Ascending aorta (tissue), 2 donors: Measurements from ENCODE around the gene GAB2. TPM values are rescaled to one million over a fixed set of nuclear protein-coding genes. Genes with fewer than 3 reads are reported as not detected.
A peak's percentile ranks its signal among the peaks of the same experiment; 100 is the strongest.

ENCODE experiments used
- DNase-seq, 2 donors: peaks; one replicate each; pipeline ENCODE4 v3.0.0-alpha.2; 2019; ENCODE audit warnings: low spot score in 2 of 2
- H3K27ac ChIP-seq, 2 donors: fragments of 200-600 bp; sonication (generic); one replicate each; pipeline ENCODE4 v1.5.1; 2016 to 2017; ENCODE audit warnings: mild to moderate bottlenecking in 1 of 2
- H3K27me3 ChIP-seq: fragments of 200-600 bp; sonication (generic); one replicate; pipeline ENCODE4 v1.5.1; 2017
- H3K36me3 ChIP-seq, 2 donors: fragments of 200-600 bp; sonication (generic); one replicate each; pipeline ENCODE4 v1.5.1; 2016
- H3K4me1 ChIP-seq, 2 donors: fragments of 200-600 bp; sonication (generic); one replicate each; pipeline ENCODE4 v1.5.1; 2016 to 2017; ENCODE audit warnings: mild to moderate bottlenecking in 1 of 2
- H3K4me3 ChIP-seq, 2 donors: fragments of 200-600 bp; sonication (generic); one replicate each; pipeline ENCODE4 v1.5.1; 2016 to 2017; ENCODE audit warnings: mild to moderate bottlenecking in 1 of 2
- H3K9me3 ChIP-seq, 2 donors: fragments of 200-600 bp; sonication (generic); one replicate each; pipeline ENCODE4 v1.5.1; 2016
- CTCF ChIP-seq, 3 experiments: fragments of 200-600 bp in 2 of 3; fragments of 450-650 bp in 1 of 3; sonication (generic) in 2 of 3; IDR thresholded peaks; one replicate each; pipeline ENCODE4 v1.5.1; 2016 to 2019; ENCODE audit warnings: antibody characterized with exemption in 3 of 3, mild to moderate bottlenecking in 1 of 3, moderate library complexity in 1 of 3
- intact Hi-C: fragments of 100-400 bp; cut with DNase I; formaldehyde crosslinking; loops from one replicate; pipeline ENCODE4 v1.15.1; 2023
- total RNA-seq: library from RNA; depleted of rRNA; stranded (reverse); fragments of >200 nt; gene quantifications from one replicate; pipeline ENCODE4 v1.1.0, GENCODE V29; 2016

Gene GAB2
- total RNA-seq, 1 donor from 2014 or later = 21.6 TPM

GRCh38 chr11:78349624-78350023 is 68.0 kb downstream of the GAB2 start:
- peaks cover 5 to 58% of the 10 kb centered on the region in 2 donors for H3K4me1 ChIP-seq
- H3K9me3 ChIP-seq = no peaks in the 10 kb centered on the region
- DNase-seq = no peak
- H3K27ac ChIP-seq = peak overlapping the region; percentile 58 to 61
- no peak for TF ChIP-seq CTCF (IDR thresholded peaks at IDR 0.05)
- no peaks in the 10 kb centered on the region for H3K27me3 ChIP-seq
- H3K4me3 ChIP-seq = peak overlapping the region; percentile 28 to 39
- no peaks in the 10 kb centered on the region for H3K36me3 ChIP-seq
- intact Hi-C loops = no loop called here

- intact Hi-C loops = no loop called here
- Histone ChIP-seq H3K4me1 (peaks cover 5 to 54% of the 10 kb centered on the region in 2 donors), H3K27me3 (no peaks in the 10 kb centered on the region), H3K27ac (peak overlapping the region; percentile 58 to 61), H3K9me3 (no peaks in the 10 kb centered on the region), H3K36me3 (no peaks in the 10 kb centered on the region), H3K4me3 (peak overlapping the region in 1 of 2 donors; percentile 39)
- DNase-seq = no peak
- TF ChIP-seq CTCF (IDR thresholded peaks at IDR 0.05) = no peak
Measured at GRCh38 chr11:78349114-78349513, 68.5 kb downstream of the GAB2 start.

DNA sequence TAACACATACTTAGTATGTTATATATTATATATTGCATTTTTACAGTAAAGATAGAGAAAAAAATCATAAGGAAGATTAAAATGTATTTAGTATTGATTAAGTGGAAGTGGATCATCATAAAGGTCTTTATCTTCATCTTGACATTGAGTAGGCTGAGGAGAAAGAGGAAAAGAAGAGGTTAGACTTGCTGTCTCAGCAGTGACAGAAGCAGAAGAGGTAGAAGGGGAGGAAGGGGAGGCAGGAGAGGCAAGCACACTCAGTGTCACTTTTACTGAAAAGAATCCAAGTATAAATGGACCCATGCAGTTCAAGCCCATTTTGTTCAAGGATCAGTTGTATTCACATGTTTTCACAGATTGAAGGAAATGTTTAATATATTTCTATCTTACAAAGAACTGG is 69.7 kb downstream of the GAB2 start:
- Histone ChIP-seq H3K27me3 (no peaks in the 10 kb centered on the region), H3K27ac (no peak overlapping the region), H3K4me3 (no peak overlapping the region), H3K4me1 (peaks cover 5 to 60% of the 10 kb centered on the region in 2 donors), H3K9me3 (no peaks in the 10 kb centered on the region), H3K36me3 (no peaks in the 10 kb centered on the region)
- DNase-seq = no peak
- intact Hi-C loops = no loop called here
- no peak for TF ChIP-seq CTCF (IDR thresholded peaks at IDR 0.05)

DNA sequence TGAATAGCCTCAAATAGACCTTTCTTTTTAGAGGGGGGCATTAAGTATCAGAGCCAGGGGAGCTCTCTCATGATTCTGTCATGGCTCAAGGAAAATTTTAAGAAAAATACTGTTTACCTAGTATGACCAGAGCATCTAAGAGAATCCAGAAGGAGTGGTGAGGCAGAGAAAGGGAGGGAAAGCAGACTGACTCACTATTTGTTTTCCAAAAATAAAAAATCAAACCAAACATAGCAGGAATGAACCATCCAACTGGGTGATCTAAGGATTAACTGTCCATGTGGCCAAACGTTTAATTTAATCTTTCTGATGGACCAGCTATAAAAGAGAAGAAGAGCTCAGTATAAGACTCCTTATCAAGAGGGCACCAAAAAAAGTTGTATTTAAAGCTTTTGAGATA is 70.8 kb downstream of the GAB2 start:
- DNase-seq = no peak
- intact Hi-C loops = no loop called here
- H3K4me3 ChIP-seq = no peak overlapping the region
- no peaks in the 10 kb centered on the region for H3K36me3 ChIP-seq
- no peak overlapping the region for H3K27ac ChIP-seq
- no peaks in the 10 kb centered on the region for H3K27me3 ChIP-seq
- no peaks in the 10 kb centered on the region for H3K9me3 ChIP-seq
- peaks cover 5 to 52% of the 10 kb centered on the region in 2 donors for H3K4me1 ChIP-seq
- no peak for TF ChIP-seq CTCF (IDR thresholded peaks at IDR 0.05)

- TF ChIP-seq CTCF (IDR thresholded peaks at IDR 0.05) = no peak
- intact Hi-C loops = no loop called here
- Histone ChIP-seq H3K9me3 (no peaks in the 10 kb centered on the region), H3K36me3 (no peaks in the 10 kb centered on the region), H3K27ac (peak overlapping the region in 1 of 2 donors; percentile 44), H3K4me3 (no peak overlapping the region), H3K4me1 (peaks cover 5 to 42% of the 10 kb centered on the region in 2 donors), H3K27me3 (no peaks in the 10 kb centered on the region)
- DNase-seq = no peak
Measured at GRCh38 chr11:78345450-78345849, 72.2 kb downstream of the GAB2 start.

DNA sequence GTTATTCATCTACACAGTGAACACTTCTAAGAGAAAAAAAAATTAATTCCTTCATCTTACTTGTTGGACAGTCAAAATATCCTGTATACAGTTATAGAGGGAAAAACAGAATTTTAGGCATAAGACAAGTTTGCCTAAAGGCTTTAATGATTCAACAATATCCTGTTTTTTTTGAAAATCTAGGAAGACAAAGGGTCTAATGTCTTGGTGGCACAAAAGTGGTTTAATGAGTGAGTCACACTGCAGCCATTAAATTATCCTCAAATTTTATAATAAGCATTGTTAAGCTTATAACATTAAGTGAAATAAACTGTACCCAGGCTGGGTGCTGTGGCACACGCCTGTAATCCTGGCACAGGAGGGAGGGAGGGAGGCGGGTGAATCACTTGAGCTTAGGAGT is 72.9 kb downstream of the GAB2 start:
- no peaks in the 10 kb centered on the region for H3K36me3 ChIP-seq
- no peak overlapping the region for H3K4me3 ChIP-seq
- peaks cover 5 to 34% of the 10 kb centered on the region in 2 donors for H3K4me1 ChIP-seq
- no peaks in the 10 kb centered on the region for H3K9me3 ChIP-seq
- H3K27ac ChIP-seq = no peak overlapping the region
- DNase-seq = no peak
- no peaks in the 10 kb centered on the region for H3K27me3 ChIP-seq
- intact Hi-C loops = no loop called here
- TF ChIP-seq CTCF (IDR thresholded peaks at IDR 0.05) = no peak
